ENCODE results near the gene B9D2.
"Not testable (repeated sequence)": the region's sequence is repeated elsewhere in the genome, so short reads cannot be mapped to it uniquely, and the experiment has no call there.

The B9D2 gene, protein sequence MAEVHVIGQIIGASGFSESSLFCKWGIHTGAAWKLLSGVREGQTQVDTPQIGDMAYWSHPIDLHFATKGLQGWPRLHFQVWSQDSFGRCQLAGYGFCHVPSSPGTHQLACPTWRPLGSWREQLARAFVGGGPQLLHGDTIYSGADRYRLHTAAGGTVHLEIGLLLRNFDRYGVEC

DNA sequence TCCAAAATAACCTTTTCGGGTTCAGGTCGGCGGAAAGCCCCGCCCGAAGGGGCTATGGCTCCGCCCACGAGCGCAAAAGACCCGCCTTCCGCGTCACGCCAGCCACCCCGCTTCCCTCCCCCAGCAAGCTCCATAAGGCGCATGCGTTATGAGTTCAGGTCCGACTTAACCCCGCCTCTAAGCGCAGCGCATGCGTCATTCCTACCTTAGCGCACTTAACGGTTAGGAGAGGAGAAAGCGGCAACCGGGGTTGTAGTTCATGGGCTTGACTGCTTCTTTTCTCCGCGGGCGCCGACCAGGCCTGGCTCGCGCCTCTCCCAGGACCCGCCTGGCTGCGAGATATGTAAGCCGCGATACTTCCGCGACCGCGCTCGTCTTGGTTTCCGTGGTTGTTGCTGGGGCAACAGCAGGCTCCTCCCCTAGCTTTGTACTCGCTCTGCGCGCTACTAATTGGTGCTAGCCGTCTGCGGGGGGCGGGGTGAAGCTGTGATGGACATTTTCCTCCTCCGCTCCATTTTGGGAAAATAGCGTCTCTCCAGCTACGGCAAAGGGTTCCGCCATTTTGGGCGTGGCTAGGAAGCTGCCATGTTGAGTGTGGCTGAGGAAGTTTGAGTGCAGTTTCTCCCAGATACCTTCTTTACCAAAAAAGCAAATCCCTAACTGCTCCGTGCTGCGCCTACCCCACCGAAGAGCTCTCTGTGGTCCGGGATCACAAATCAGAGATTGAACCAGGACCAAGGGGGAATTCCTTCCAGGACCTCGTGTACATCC, at the start of gene B9D2:
Gene B9D2, minus strand, starts transcription at position 397 of the 771 bp plus-strand sequence. CDS start 630 bp downstream, outside the sequence.
- DNase-seq = peak; percentile 98

DNA sequence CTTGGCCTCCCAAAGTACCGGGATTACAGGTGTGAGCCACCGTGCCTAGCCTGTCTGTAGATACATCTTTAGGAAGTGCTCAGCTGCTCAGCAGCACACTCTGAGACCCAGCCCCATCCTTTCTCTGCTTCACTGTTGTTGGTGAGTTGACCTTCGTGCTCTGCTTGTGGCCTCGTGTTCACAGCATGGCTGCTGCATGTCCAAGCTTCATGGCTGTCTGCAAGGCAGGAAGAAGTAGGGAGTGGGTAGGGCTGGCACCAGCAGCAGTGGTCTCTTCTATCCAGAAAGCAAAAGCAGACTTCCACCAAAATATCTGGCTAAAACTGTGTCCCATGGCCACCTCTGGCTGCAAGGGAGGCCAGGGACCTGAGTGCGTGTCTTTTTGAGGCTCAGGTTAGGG, 49.0 kb upstream of the B9D2 start:
- no peak for DNase-seq

DNA sequence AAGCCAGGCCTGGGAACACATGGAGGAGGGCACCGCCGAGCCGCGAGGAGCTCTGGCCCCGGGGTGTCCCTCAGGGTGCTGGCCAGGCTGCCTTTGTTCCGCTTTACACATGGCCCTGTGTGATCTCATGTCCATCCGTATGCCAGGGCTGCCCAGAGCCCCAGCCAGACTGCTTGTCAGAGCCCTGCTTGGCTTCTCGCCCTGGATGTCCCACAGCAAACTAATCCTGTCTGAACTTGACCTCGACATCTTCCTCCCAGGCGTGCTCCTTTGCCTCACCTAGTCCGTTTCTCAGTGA, 48.0 kb upstream of the B9D2 start:
- no peak for DNase-seq

DNA sequence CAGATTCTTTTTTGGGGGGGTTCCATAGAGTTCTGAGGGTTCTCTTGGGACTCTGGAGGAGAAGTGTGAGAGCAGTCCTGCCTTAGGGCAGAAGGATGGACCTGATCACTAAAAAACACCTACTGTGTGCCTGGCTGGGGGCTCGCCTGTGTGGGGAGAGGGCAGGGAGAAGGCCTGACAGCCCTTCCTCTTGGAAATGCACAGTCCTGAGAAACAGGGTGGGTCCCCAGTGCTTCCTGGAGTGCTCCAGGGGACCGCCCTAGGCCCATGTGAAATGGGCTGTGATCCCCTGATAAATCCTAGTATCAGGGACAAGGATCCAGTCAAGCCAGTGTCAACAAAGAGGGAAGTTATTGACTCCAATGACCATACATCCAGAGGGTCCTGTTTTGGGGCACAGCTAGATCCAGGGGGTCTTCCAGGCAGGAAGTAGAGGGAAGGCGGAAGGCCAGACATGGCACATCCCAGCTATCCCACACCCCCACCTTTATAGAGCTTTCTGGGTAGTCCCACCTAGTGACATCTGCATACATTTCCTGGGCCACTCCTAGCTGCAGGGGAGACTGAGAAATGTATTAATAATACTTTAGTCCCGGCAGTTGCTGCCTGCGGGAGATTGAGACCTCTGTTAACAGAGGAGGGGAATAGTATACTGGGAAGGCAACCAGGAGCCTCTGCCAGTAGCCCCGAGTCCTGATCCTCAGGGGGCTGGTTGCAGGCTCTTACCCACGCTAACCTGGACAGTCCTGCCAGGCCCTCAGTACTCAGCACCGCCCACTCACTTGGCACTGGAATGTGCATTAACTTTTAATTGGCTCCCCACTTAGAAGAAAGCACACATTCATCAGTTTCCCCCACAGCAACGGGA, 47.4 kb upstream of the B9D2 start:
- no peak for DNase-seq

DNA sequence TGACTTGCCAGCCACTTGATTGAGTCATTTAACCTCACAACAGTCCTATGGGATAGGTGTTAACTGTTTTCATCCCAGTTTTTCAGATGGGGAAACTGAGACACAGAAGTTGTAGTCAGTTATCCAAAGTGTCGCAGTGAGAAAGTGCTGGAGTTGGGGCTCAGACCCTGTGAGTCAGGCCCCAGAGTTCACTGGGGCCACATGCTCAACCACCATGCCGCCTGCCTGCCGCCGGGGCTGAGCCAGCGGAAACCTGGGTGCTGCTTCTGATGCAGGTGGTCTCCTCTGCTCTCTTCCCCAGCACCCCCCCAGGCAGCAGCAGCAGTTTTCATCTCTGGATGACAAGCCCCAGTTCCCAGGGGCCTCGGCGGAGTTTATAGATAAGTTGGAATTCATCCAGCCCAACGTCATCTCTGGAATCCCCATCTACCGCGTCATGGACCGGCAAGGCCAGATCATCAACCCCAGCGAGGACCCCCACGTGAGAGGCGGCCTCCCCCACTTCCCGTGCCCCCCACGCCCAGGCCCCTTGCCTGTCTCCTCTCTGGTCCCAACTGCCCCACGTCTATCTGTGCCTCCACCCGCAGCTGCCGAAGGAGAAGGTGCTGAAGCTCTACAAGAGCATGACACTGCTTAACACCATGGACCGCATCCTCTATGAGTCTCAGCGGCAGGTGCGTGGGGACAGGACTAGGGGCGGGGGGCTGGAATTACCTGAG, 46.5 kb upstream of the B9D2 start:
- no peak for DNase-seq

DNA sequence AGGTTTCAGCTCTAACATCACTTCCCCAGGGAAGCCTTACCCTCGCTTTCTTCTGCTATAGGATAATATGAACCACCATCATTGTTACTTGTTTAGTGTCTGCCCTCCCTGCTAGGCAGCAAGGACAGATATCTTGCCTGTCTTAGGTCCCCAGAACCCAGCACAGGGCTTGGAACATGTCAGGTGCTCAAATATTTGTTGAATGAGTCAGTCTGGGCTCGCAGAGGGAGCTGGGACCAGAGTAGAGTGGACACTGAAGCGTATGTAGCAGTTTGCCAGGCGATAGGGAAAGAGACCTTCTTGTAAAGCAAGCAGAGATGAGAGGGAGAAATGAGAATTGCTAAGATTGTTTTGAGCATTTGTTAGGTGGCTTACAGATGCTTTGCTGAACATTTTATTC, 45.3 kb upstream of the B9D2 start:
- DNase-seq = no peak

DNA sequence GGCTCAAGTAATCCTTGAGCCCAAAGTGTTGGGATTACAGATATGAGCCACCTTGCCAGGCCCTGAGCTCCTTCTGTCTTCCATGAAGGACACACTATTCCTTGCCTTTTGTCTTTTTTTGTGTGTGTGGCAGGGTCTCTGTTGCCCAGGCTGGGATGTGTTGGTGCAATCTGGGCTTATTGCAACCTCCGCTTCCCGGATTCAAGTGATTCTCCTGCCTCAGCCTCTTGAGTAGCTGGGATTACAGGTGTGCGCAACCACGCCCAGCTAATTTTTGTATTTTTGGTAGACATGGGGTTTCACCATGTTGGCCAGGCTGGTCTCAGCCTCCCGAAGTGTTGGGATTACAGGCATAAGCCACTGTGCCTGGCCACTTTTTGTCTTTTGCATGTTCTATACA, 44.9 kb upstream of the B9D2 start:
- DNase-seq = not testable (repeated sequence)

DNA sequence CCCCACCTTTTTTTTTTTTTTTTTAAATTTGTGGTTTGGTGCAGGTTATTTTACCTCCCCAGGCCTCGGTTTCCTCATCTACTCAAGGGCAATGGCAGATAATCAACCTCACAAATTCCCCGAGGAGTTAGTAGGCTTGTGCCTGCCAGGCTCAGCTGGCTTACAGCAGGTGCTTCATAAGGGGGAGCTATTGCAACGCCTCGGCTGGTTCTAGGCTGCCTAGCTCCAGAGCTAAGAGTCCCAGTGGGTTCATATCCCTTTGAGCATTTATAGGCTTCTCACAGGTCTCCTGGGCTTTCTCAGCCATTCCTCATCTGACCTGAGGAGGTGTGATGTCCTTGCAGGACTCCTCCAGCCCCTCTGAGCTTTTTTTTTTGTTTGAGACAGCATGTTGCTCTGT, 44.3 kb upstream of the B9D2 start:
- DNase-seq = no peak

DNA sequence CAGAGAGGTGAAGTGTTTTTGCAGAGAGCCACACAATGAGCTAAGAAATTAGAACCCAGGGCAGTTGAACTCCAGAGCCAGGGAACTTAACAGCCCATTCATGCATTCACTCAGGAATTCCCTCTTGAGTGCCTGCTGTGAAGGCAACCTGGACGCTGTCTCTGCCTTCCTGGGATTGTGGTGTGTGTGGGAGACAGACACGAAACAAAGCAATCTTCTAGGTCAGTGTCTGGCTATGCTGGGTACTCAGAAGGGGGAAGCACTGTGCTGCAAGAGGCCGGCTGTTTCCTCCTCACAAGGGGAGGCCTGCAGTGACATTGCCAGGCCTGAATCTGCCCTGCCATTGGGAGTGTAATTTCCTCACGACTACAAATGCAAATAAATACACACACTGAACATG, 43.3 kb upstream of the B9D2 start:
- DNase-seq = no peak

DNA sequence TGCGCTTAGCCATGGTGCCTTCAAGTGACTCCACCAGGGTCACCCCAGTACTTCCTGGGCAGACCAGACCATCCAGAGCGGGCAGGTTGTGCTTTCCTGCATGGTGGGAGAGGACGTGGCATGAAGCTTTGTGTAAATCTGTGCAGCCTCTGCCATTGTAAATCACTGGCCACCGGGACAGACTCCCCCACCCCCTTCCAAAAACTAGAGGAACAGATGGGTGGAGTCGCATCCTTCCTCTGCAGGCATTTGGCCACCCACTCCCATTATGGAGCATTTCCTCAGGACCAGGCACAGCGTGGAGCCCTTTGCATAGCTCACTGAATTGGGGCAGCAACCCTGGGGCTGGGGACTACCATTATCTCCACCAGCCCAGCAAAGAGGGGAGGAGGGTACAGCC, 41.8 kb upstream of the B9D2 start:
- no peak for DNase-seq

DNA sequence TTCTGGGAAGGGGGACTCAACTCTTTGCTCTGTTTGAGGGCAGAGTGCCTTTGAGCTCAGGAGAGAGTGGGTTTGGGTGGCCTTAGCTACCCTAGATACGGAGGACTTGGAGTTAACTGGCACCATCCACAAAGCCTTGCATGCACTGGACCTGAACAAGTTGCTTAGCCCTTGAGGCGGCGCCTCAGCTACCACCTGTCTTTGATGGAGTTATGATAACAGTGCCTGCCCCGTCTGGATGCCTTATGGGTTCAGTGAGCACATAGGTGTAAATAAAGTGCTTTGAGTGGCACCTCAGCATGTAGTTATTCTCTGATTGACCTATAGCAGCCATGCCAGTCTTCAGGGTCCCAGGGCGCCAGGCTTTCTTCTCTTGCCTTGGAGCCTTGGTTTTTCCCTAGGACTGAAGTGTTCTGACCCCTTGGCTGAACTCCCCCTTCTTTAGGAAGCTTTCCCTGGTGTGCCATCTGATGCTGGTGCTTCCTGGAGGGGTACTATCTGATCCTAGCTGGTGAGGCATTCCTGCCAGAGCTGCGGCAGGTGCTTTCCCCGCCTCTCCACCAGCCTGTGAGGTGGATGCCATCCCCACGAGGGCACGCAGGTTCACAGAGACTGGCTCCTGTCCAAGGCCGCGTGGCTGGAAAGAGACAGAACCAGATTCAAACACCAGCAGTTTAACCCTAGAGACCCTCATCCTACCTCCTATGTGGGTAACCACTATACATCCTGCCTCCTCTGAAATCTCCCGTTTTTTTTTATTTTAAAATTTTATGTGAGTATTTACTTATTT, 39.4 kb upstream of the B9D2 start:
- DNase-seq = no peak

DNA sequence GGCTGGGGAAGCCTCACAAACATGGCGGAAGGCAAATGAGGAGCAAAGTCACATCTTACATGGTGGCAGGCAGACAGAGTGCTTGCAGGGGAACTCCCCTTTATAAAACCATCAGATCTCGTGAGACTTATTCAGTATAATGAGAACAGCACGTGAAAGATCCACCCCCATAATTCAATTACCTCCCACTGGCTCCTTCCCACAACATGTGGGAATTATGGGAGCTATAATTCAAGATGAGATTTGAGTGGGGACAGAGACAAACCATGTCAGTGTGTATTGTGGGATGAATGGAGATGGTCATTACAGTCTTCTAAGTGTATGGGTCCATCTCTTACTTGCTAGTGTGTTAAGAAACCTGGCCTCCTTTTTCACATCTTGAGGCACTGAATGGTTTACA, 38.1 kb upstream of the B9D2 start:
- no peak for DNase-seq

DNA sequence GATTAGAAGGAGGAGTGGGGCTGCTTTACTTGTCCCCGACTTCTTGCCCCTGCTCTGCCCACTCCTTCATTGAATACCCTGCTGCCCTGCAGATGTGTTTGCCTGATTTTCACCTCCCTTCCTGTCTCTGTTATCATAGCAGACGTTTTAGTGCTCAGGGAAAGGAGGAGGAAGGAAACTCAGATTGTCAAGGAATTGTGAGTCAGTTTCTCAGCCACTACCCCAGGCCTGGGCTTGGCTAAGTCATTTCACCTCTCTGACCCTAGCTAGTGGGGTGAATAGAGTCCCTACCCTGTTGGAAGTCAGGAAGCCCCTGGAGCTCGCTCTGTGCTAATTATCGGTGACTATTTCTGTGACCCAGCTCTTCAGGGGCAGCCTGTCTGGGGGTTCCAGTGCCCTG, 37.5 kb upstream of the B9D2 start:
- no peak for DNase-seq

DNA sequence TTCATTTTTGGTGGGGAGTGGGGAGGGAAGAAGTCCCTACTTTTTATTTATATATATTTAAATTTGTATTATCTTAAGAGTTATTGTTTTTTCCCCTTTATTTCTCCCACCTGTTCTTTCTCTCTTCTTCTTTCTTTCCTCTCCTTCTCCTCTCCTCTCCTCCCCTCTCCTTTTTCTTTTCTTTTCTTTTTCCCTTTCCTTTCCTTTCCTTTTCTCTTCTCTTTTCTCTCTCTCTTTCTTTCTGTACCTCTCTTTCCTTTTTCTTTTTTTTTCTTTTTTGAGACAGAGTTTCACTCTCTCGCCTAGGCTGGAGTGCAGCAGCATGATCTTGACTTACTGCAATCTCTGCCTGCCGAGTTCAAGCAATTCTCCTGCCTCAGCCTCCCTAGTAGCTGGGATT, 35.6 kb upstream of the B9D2 start:
- no peak for DNase-seq

DNA sequence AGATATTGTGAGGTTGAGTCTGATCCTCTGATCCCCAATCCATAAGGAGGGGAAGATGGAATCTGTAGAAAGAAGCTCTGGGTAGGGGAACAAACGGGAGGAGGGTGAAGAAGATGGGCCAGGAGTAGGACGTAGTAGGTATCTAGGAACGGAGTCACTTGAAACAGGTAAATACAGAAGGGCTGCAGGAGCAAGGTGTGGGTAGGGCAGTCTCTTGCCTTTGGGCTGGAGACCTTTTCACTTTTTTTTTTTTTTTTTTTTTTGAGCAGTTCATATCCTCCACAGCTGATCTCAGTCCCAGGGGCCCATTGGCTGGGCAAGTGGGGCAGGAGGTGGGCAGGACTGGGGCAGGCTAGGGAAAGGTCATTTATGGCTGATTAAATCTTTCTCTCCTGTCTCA, 35.1 kb upstream of the B9D2 start:
- no peak for DNase-seq

DNA sequence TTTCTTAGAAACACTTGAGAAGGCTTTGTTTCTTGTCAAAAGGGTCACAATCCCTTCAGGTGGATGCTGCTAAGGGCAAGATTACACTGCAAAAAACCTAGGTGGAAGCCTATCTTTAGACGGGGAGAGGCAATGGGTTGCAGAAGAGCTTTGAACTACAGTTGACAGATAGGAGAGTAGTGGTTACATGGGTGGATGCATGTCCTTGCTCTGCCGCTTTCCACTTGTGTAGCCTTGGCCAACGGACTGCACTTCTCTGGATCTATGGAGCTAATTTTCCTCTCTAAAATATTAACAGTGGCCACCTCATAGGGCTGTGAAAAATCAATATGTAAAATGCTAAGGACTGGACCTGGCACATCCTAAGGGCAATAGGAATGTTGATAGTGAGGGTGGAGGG, 34.6 kb upstream of the B9D2 start:
- no peak for DNase-seq

DNA sequence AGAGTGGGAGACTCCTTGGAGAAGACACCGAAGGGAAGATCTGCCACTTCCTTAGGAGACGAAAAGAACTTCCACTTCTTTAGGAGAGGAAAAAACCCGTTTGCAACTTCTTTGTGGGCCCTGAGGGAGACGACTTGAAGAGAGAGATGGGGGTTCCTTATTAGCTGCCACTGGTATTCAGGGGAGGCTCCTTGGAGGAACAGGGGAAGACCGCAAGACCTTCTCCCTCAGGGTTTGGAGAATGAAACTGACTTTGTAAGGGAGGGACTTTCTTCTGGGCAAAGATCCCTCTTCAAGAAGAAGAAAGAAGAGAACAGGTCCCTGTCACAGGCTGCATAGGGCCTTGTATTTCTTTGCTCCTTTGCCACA, 34.1 kb upstream of the B9D2 start:
- peak in 1 of 2 experiments; percentile 27 for DNase-seq

DNA sequence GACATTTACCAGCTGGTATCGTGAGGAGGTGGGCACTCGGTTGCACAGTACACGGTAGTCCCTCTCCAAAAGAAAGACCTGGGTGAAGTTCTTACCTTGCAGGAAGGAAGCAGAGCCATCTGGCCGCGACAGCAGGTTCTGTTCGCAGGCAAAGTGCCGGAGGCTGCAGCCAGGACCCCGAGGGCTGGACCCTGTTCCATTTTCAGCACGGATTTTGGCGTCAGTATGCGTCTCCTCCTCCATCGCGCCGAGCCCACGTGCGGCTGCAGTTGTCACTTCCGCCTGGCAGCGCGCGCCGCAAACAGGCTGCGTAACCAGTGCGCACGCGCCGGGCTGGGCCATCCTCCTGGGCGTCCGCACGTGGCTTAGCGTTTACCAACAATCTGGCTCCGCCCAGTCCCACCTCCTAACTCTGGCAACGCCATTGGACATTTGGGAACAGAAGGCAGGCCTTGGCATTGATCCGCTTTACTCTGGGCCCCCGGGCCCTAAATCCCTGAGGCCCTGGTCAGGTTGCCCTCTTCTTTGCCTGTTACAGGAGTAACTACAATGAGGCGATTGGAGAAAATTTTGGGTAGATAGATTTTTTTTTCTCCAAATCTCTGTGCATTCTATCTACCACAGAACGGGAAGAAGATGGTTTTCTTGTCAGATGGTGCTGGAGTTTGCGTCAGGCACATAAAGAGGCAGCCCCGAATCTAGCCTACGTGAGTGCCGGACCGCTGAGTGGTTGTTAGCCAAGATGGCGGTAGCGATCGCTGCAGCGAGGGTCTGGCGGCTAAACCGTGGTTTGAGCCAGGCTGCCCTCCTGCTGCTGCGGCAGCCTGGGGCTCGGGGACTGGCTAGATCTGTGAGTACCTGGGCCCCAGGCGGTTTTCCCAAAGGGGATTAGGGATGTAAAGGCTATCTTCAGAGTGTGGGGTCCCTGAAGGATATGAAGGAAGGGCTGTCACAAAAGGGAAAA, 33.4 kb upstream of the B9D2 start, which contains the start of the genes BCKDHA and EXOSC5:
Gene BCKDHA, plus strand, starts transcription at position 733 of the 964 bp plus-strand sequence. Its CDS starts 10 bp downstream, at position 743.
Gene EXOSC5, minus strand, starts transcription at position 274 of the 964 bp plus-strand sequence. Its CDS starts 31 bp downstream, at position 243.
- DNase-seq = peak; percentile 99

DNA sequence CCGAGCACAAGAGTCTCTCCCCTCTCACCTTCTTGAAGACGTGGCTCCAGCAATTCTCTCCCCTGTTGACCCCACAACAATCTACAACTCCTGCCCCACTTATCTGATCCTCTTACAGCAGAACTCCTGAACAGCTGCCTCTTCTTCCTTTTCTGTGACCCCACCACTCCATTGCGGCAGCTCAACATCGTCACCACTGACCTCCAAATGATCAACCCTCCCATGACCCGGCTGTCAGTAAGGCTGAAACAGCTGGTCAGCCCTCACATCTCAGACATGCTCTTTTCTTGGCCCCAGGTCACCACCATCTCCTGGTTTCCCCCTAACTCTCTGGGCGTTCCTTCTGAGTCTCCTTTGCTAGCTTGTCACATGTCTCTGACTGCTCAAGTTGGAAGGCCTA, 31.4 kb upstream of the B9D2 start:
- no peak for DNase-seq

DNA sequence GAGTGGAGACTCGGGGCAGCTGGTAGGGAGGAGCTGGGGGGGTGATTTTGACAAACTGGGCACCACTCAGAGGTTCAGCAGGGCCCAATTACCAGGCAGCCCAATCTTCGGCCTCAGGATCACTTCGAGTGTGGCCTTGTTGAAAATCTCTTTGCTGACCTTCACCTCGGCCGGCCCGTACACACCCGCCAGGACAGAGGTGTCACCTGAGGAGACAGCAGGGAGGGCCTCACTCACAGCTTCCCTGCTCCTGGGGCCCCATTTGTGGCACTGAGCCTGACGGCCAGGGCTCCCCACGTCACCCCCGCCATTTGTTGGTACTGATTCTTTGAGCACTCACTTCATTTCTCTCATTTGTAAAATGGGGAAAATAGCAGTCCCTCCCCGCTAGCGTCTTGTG, 28.8 kb upstream of the B9D2 start:
- no peak for DNase-seq

DNA sequence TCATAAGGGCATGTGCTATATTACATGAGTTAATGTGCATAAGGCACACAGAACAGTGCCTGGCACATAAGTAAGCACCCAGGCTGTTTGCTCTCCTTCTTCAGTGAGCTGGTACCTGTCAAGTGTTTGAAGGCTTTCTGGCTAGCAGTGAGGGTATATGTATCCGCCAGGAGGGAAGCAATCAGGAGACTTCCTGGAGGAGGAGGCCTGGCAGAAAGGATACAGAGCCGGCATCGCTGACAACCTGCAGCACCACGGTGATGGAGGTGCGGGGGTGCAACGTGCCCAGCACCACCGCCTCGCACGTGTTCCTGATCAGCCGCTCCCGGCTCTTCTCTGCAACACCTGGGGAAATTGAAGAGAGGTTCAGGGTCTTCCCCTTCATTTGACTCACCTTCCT, 27.7 kb upstream of the B9D2 start:
- no peak for DNase-seq

Measured in activated T-cell treated with anti-CD3 and anti-CD28 coated beads, Interleukin-2, amount 50 U/mL, for 48 hours (primary cell).